Measurements from ENCODE around the gene RPAP3. TPM values are rescaled to one million over a fixed set of nuclear protein-coding genes. Genes with fewer than 3 reads are reported as not detected.

The RPAP3 gene
- total RNA-seq, 4 donors from 2014 or later: 6.8 to 13.0 (median 7.9) TPM

- WGBS, 2 donors: 52 to 54% methylated on average over 7 of the region's 7 CpGs
- TF ChIP-seq CTCF (IDR thresholded peaks at IDR 0.05): no peak
- no peak for TF ChIP-seq POLR2A (IDR thresholded peaks at IDR 0.05)
- intact Hi-C loops (cut with DNase I; ENCODE audit: low total_unique reads): no loop called here
- no peak overlapping the region for H3K4me3 ChIP-seq (ENCODE audit: low read depth, poor library complexity, severe bottlenecking)
- no peak for DNase-seq (ENCODE audit: low spot score in 2 of 2)
Observed at GRCh38 chr12:47722136-47722834, 16.5 kb upstream of the RPAP3 start.

GRCh38 chr12:47721431-47721973 is 15.7 kb upstream of the RPAP3 start:
- peak in 1 of 2 donors; percentile 46 for DNase-seq (ENCODE audit: low spot score in 2 of 2)
- no peak overlapping the region for H3K4me3 ChIP-seq (ENCODE audit: low read depth, poor library complexity, severe bottlenecking)
- 78 to 83% methylated on average over 9 of the region's 9 CpGs for WGBS, 2 donors
- TF ChIP-seq POLR2A (IDR thresholded peaks at IDR 0.05) (no peak), CTCF (IDR thresholded peaks at IDR 0.05) (no peak)
- intact Hi-C loops (cut with DNase I; ENCODE audit: low total_unique reads): no loop called here

- intact Hi-C loops (cut with DNase I; ENCODE audit: low total_unique reads): loop anchor here (5.0 kb wide), 2 partner anchors 59 to 119 kb away; no protein-coding TSS in a partner anchor
- TF ChIP-seq CTCF (IDR thresholded peaks at IDR 0.05): no peak
- TF ChIP-seq POLR2A (IDR thresholded peaks at IDR 0.05): no peak
- WGBS, 2 donors: 74 to 100% methylated on average over 1 of the region's 1 CpG
- peak in 1 of 2 donors; percentile 8 for DNase-seq (ENCODE audit: low spot score in 2 of 2)
- H3K4me3 ChIP-seq (ENCODE audit: low read depth, poor library complexity, severe bottlenecking): no peak overlapping the region
Observed at GRCh38 chr12:47718531-47718930, 12.7 kb upstream of the RPAP3 start.

- no peak for TF ChIP-seq POLR2A (IDR thresholded peaks at IDR 0.05)
- peak in 1 of 3 donors; percentile 77 for TF ChIP-seq CTCF (IDR thresholded peaks at IDR 0.05)
- peak; percentile 81 to 95 for DNase-seq (ENCODE audit: low spot score in 2 of 2)
- H3K4me3 ChIP-seq (ENCODE audit: low read depth, poor library complexity, severe bottlenecking): no peak overlapping the region
- intact Hi-C loops (cut with DNase I; ENCODE audit: low total_unique reads): loop anchor here (5.0 kb wide), 2 partner anchors 60 to 120 kb away; no protein-coding TSS in a partner anchor
- 8 to 13% methylated on average over 13 of the region's 13 CpGs for WGBS, 2 donors
Observed at GRCh38 chr12:47717443-47718193, 11.8 kb upstream of the RPAP3 start.

GRCh38 chr12:47717046-47717442 is 11.2 kb upstream of the RPAP3 start:
- no peak for DNase-seq (ENCODE audit: low spot score in 2 of 2)
- H3K4me3 ChIP-seq (ENCODE audit: low read depth, poor library complexity, severe bottlenecking): no peak overlapping the region
- 77 to 80% methylated on average over 6 of the region's 6 CpGs for WGBS, 2 donors
- TF ChIP-seq CTCF (IDR thresholded peaks at IDR 0.05) (no peak), POLR2A (IDR thresholded peaks at IDR 0.05) (no peak)
- intact Hi-C loops (cut with DNase I; ENCODE audit: low total_unique reads): loop anchor here (5.0 kb wide), 2 partner anchors 60 to 120 kb away; no protein-coding TSS in a partner anchor
